ENCODE results near the gene AMTN.

AMTN gene

DNA sequence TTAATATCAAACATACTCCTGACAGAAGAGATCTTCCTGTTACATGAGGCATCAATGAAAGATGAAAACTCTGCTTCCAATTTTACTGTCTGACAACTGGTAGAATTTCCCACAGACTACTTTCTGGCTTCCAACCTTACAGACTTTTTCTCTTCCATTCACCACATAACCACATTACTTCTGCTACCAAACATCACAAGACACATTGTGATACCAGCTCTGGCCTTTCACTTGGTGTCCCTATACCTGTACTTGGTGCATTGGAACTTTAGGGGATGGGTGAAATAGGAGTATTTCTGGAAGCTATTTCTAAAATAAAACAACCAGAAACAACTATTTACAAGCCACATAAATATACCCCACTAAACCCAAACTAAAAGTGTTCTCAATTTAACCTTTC lies 20.5 kb downstream of the AMTN start:
- Mint-ChIP-seq H3K27me3 (ENCODE audit: low read depth, poor library complexity) (no peaks in the 10 kb centered on the region), H3K9me3 (no peaks in the 10 kb centered on the region), H3K27ac (no peak overlapping the region), H3K4me3 (no peak overlapping the region), H3K36me3 (ENCODE audit: low read depth) (no peaks in the 10 kb centered on the region), H3K4me1 (no peaks in the 10 kb centered on the region)
- TF ChIP-seq, protein P1, sequence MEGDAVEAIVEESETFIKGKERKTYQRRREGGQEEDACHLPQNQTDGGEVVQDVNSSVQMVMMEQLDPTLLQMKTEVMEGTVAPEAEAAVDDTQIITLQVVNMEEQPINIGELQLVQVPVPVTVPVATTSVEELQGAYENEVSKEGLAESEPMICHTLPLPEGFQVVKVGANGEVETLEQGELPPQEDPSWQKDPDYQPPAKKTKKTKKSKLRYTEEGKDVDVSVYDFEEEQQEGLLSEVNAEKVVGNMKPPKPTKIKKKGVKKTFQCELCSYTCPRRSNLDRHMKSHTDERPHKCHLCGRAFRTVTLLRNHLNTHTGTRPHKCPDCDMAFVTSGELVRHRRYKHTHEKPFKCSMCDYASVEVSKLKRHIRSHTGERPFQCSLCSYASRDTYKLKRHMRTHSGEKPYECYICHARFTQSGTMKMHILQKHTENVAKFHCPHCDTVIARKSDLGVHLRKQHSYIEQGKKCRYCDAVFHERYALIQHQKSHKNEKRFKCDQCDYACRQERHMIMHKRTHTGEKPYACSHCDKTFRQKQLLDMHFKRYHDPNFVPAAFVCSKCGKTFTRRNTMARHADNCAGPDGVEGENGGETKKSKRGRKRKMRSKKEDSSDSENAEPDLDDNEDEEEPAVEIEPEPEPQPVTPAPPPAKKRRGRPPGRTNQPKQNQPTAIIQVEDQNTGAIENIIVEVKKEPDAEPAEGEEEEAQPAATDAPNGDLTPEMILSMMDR (IDR thresholded peaks at IDR 0.05), result no peak
- DNase-seq, result no peak

DNA sequence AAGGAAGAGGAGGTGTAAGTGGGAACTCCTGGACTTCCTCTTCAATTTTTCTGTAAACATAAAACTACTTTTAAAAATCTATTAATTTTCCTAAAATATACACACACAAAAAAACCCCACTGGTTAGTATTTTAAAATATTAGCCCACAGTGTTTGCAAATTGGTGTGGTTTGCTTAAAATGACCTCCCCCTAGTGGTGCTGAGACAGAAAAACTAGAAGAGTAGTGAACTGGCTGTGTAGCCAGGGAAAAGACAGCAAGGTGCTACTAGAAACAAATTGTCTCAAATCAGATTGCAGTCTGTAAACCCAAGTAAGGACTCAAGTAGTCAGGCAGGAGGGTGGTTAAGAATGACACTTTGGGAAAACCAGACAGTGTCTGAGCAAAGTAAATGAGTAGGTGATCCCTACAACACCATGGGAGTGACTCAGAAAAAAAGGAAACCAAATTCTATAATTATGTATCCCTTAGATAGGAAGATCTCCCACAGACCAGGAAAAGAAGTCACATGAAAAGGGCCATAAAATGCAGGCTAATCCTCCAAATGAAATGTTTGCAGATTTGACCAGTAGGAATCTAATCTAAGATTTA lies 26.0 kb downstream of the AMTN start:
- TF ChIP-seq, protein P1 (IDR thresholded peaks at IDR 0.05), result peak; percentile 64
- Mint-ChIP-seq H3K27ac (peak overlapping the region; percentile 25), H3K36me3 (ENCODE audit: low read depth) (no peaks in the 10 kb centered on the region), H3K27me3 (ENCODE audit: low read depth, poor library complexity) (no peaks in the 10 kb centered on the region), H3K4me3 (no peak overlapping the region), H3K4me1 (no peaks in the 10 kb centered on the region), H3K9me3 (no peaks in the 10 kb centered on the region)
- no peak for DNase-seq

DNA sequence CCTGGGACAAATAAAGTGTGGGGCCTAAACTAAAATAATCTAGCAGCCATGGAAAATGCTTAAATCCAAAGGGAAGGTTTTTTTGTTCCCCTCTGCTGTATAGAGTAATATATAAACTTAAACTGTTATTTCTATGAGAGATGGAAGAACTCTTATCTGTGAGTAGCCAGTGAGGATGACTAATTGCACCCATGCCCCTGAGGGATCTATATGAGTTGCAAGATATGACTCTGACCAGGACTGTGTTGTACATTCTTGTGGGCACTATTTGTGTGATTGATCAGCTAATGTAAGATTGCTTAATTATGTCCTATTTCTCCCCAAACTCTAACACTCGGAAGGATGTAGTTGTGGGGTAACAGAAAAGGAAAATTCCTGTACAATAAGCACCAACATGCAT lies 38.5 kb downstream of the AMTN start:
- no peaks in the 10 kb centered on the region for H3K4me1 Mint-ChIP-seq
- no peak for DNase-seq
- H3K36me3 Mint-ChIP-seq (ENCODE audit: low read depth), result no peaks in the 10 kb centered on the region
- H3K4me3 Mint-ChIP-seq, result no peak overlapping the region
- no peak overlapping the region for H3K27ac Mint-ChIP-seq
- no peaks in the 10 kb centered on the region for H3K9me3 Mint-ChIP-seq
- TF ChIP-seq, protein P1 (IDR thresholded peaks at IDR 0.05), result no peak
- no peaks in the 10 kb centered on the region for H3K27me3 Mint-ChIP-seq (ENCODE audit: low read depth, poor library complexity)

DNA sequence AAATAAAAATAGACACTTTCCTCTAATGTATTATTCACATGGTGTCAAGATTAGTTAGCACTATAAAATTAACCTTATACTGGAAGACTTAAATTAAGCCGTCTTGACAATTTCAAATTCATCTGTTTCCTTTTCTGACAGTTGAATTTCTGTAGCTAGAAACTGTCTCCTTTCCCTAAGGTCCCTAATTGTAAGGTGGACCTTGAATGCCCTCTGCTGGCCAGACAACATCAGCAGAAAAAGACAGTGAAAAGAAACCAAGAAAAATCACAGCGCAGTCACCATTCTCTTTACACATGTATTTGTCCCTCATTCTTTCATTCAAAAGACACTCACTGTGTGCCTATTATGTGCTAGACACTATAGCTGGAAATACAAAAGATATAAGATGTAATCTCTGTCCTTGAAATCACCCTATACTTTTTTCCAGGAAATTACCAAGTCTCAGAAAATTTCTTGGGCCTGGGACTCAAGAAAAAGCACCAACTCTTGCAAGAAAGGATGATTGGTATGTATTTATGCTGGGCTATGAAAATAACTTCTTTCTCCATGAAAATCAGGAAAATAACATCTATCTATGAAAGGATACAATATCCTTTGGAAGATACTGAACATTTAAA lies 41.0 kb downstream of the AMTN start:
- H3K4me1 Mint-ChIP-seq, result no peaks in the 10 kb centered on the region
- H3K27ac Mint-ChIP-seq, result no peak overlapping the region
- H3K9me3 Mint-ChIP-seq, result no peaks in the 10 kb centered on the region
- TF ChIP-seq, protein P1 (IDR thresholded peaks at IDR 0.05), result peak; percentile 79
- DNase-seq, result peak; percentile 59
- H3K36me3 Mint-ChIP-seq (ENCODE audit: low read depth), result no peaks in the 10 kb centered on the region
- H3K27me3 Mint-ChIP-seq (ENCODE audit: low read depth, poor library complexity), result no peaks in the 10 kb centered on the region
- no peak overlapping the region for H3K4me3 Mint-ChIP-seq

DNA sequence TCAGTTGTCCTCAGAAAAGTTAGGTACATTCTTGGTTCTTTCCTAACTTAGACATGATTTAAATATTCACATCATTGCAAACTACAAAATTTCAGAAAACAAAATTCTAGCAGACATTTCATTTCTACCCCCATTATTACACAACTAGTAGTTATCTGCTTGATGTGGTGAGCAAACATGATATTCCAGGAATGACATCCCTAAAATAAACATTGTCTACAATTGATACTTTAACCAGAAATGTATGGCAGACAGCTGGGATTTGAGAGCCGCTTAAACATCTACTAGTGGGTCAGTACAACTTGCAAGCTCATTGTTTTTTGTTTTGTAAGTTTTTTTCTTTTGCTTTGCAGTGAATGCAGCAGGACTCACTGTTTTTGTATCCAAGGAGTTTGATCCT lies 41.6 kb downstream of the AMTN start:
- Mint-ChIP-seq H3K36me3 (ENCODE audit: low read depth) (no peaks in the 10 kb centered on the region), H3K4me3 (no peak overlapping the region), H3K9me3 (no peaks in the 10 kb centered on the region), H3K27me3 (ENCODE audit: low read depth, poor library complexity) (no peaks in the 10 kb centered on the region), H3K4me1 (no peaks in the 10 kb centered on the region), H3K27ac (no peak overlapping the region)
- no peak for DNase-seq
- TF ChIP-seq, protein P1 (IDR thresholded peaks at IDR 0.05), result no peak

DNA sequence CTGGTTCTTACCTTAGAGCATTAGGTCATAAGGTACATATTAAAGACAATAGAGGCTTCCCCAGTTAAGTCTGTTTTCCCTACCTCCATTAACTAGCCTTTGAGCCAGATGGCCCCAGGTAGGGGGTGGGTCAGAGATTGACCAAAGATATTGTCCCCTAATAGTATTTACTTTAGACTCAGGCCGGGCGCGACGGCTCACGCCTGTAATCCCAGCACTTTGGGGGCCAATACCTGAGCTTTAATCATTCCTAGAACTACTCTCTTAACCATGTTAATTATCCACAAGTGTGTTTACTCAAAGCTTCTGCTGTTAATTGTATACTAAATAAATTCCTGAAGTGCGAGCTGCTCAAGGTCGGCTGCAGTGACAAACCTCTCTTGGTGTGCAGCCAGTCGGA lies 45.7 kb downstream of the AMTN start:
- H3K27ac Mint-ChIP-seq, result no peak overlapping the region

More for the DNA sequence above, 45.7 kb downstream of the AMTN start:
- Mint-ChIP-seq H3K36me3 (ENCODE audit: low read depth) (peaks cover under 1% of the 10 kb centered on the region), H3K4me1 (no peaks in the 10 kb centered on the region), H3K4me3 (no peak overlapping the region), H3K9me3 (peaks cover 24% of the 10 kb centered on the region), H3K27me3 (ENCODE audit: low read depth, poor library complexity) (peaks cover 4% of the 10 kb centered on the region)
- DNase-seq, result no peak
- TF ChIP-seq, protein P1 (IDR thresholded peaks at IDR 0.05), result no peak

Data from nephron progenitor cell (in vitro differentiated cells).